A673 (cell line): ENCODE data around the gene MDGA2. TPM values are rescaled to one million over a fixed set of nuclear protein-coding genes. Genes with fewer than 3 reads are reported as not detected.
"Not testable (repeated sequence)": the region's sequence is repeated elsewhere in the genome, so short reads cannot be mapped to it uniquely, and the experiment has no call there.

Source experiments
- BruUV-seq: library from RNA; stranded (reverse); fragments of 400-500 nt; replicated peaks from 2 replicates; lab custom pipeline; 2021; lab: Mats Ljungman, UMichigan
- CTCF ChIA-PET: fragments of 300-600 bp; sonication (Branson Sonifier 250); formaldehyde crosslinking; loops from one replicate; lab custom pipeline; 2022; ENCODE audit warnings: antibody characterized with exemption; lab: Charles Lee
- POLR2A ChIA-PET: fragments of 300-600 bp; sonication (Branson Sonifier 250); formaldehyde crosslinking; loops from one replicate; lab custom pipeline; 2022; ENCODE audit warnings: antibody characterized with exemption; ENCODE audit not compliant: low non-redundant PET; lab: Charles Lee
- DNase-seq: peaks from one replicate; pipeline ENCODE4 v3.0.0-alpha.2; 2015; ENCODE audit warnings: low spot score
- H3K27ac ChIP-seq: fragments of 200-600 bp; sonication (generic); 2 replicates; pipeline ENCODE4 v1.5.1; 2016; ENCODE audit warnings: mixed run types, low read depth, mild to moderate bottlenecking, mixed read lengths, antibody characterized with exemption, low read length; ENCODE audit not compliant: poor library complexity, severe bottlenecking
- H3K27me3 ChIP-seq: fragments of 200-600 bp; sonication (generic); replicated peaks from 2 replicates; pipeline ENCODE4 v1.6.1; 2017; ENCODE audit warnings: mixed run types, low read depth, mild to moderate bottlenecking, mixed read lengths, antibody characterized with exemption, low read length; ENCODE audit not compliant: insufficient read depth, poor library complexity
- H3K36me3 ChIP-seq: fragments of 200-600 bp; sonication (generic); 2 replicates; pipeline ENCODE4 v1.6.1; 2016; ENCODE audit warnings: mixed run types, mild to moderate bottlenecking, mixed read lengths, antibody characterized with exemption, low read length; ENCODE audit not compliant: insufficient read depth, poor library complexity, severe bottlenecking
- H3K4me1 ChIP-seq: fragments of 200-600 bp; sonication (generic); 2 replicates; pipeline ENCODE4 v1.6.1; 2017; ENCODE audit warnings: mixed run types, mild to moderate bottlenecking, mixed read lengths, antibody characterized with exemption, low read length; ENCODE audit not compliant: insufficient read depth, poor library complexity, severe bottlenecking
- H3K4me3 ChIP-seq: fragments of 200-600 bp; sonication (generic); 2 replicates; pipeline ENCODE4 v1.5.1; 2016; ENCODE audit warnings: low read depth, mixed run types, mild to moderate bottlenecking, mixed read lengths, low read length; ENCODE audit not compliant: poor library complexity, severe bottlenecking
- H3K9me3 ChIP-seq: fragments of 200-600 bp; sonication (generic); 2 replicates; pipeline ENCODE4 v1.6.1; 2016; ENCODE audit warnings: mixed run types, low read depth, mild to moderate bottlenecking, mixed read lengths, antibody characterized with exemption, low read length; ENCODE audit not compliant: poor library complexity, severe bottlenecking
- CTCF ChIP-seq: fragments of 300-800, 200-600 bp; sonication (generic); conservative IDR thresholded peaks from 2 replicates; pipeline ENCODE4 v1.5.1; 2017; ENCODE audit warnings: low read depth, mild to moderate bottlenecking, antibody characterized with exemption, low read length, moderate library complexity, mixed read lengths
- EZH2 ChIP-seq: fragments of 200-600 bp; sonication (generic); IDR thresholded peaks from 2 replicates; pipeline ENCODE4 v1.6.1; 2017; ENCODE audit warnings: borderline replicate concordance, low read depth, mild to moderate bottlenecking, mixed read lengths, antibody characterized with exemption, low read length; ENCODE audit not compliant: poor library complexity, severe bottlenecking
- intact Hi-C: fragments of 100-400 bp; cut with micrococcal nuclease; formaldehyde crosslinking; loops from one replicate; pipeline ENCODE4 v1.10.0; 2022; ENCODE audit not compliant: unreplicated experiment
- total RNA-seq: library from RNA; stranded (reverse); gene quantifications from 2 replicates; pipeline ENCODE4 v1.2.3, GENCODE V29; 2021

Gene MDGA2
- total RNA-seq, 1 experiment from 2014 or later = not detected

- ChIA-PET CTCF (no interaction called here), POLR2A (no interaction called here)
- TF ChIP-seq CTCF (no peak), EZH2 (no peak)
- no peak for DNase-seq
- Histone ChIP-seq H3K4me1 (peaks cover 14% of the 10 kb centered on the region), H3K27me3 (no peaks in the 10 kb centered on the region), H3K4me3 (no peak overlapping the region), H3K27ac (no peak overlapping the region), H3K36me3 (no peaks in the 10 kb centered on the region), H3K9me3 (no peaks in the 10 kb centered on the region)
- intact Hi-C loops = no loop called here
- no TSS peak for BruUV-seq
Observed at GRCh38 chr14:47195582-47195981, 479.8 kb downstream of the MDGA2 start.

GRCh38 chr14:47194055-47194454, 481.4 kb downstream of the MDGA2 start:
- DNase-seq = peak; percentile 50
- POLR2A ChIA-PET = no interaction called here
- BruUV-seq = no TSS peak
- TF ChIP-seq EZH2 (no peak), CTCF (no peak)
- Histone ChIP-seq H3K4me1 (peaks cover 14% of the 10 kb centered on the region), H3K27me3 (no peaks in the 10 kb centered on the region), H3K4me3 (no peak overlapping the region), H3K36me3 (no peaks in the 10 kb centered on the region), H3K27ac (no peak overlapping the region), H3K9me3 (no peaks in the 10 kb centered on the region)
- CTCF ChIA-PET = no interaction called here
- intact Hi-C loops = no loop called here

- H3K27ac ChIP-seq, H3K4me3 ChIP-seq, BruUV-seq, H3K9me3 ChIP-seq, DNase-seq, H3K27me3 ChIP-seq, intact Hi-C loops, CTCF ChIA-PET, H3K36me3 ChIP-seq, POLR2A ChIA-PET: not testable (repeated sequence)
- H3K4me1 ChIP-seq = peaks cover 14% of the 10 kb centered on the region
Observed at GRCh38 chr14:47192203-47192602, 483.2 kb downstream of the MDGA2 start.

- BruUV-seq = no TSS peak
- CTCF ChIA-PET = no interaction called here
Observed at GRCh38 chr14:47191700-47192099, 483.7 kb downstream of the MDGA2 start.

More at GRCh38 chr14:47191700-47192099, 483.7 kb downstream of the MDGA2 start:
- no peak for TF ChIP-seq CTCF
- no peak for TF ChIP-seq EZH2
- no peaks in the 10 kb centered on the region for H3K9me3 ChIP-seq
- peaks cover 18% of the 10 kb centered on the region for H3K4me1 ChIP-seq
- no peak overlapping the region for H3K4me3 ChIP-seq
- POLR2A ChIA-PET = no interaction called here
- no peak for DNase-seq
- no peak overlapping the region for H3K27ac ChIP-seq
- intact Hi-C loops = no loop called here
- no peaks in the 10 kb centered on the region for H3K36me3 ChIP-seq
- no peaks in the 10 kb centered on the region for H3K27me3 ChIP-seq
